NB4 (cell line): ENCODE data around the gene OR5D13.
A peak's percentile ranks its signal among the peaks of the same experiment; 100 is the strongest.

Experiments
- DNase-seq: peaks from one replicate; pipeline ENCODE4 v3.0.0; 2010; ENCODE audit warnings: low read depth
- H3K4me3 ChIP-seq: one replicate; pipeline ENCODE4 v1.5.1; 2011; ENCODE audit warnings: mild to moderate bottlenecking, low read depth, low read length, moderate library complexity
- MYC ChIP-seq: IDR thresholded peaks from 2 replicates; pipeline ENCODE4 v1.6.1; 2011; ENCODE audit warnings: low read depth, low read length
- POLR2A ChIP-seq: IDR thresholded peaks from 2 replicates; pipeline ENCODE4 v1.6.1; 2011; ENCODE audit warnings: mild to moderate bottlenecking; ENCODE audit not compliant: insufficient read length; ENCODE audit errors: extremely low read depth
- TF ChIP-seq, protein P1 (sequence below): IDR thresholded peaks from 2 replicates; pipeline ENCODE4 v1.6.1; 2011; ENCODE audit warnings: low read depth, low read length
- TF ChIP-seq, protein P2 (sequence below): IDR thresholded peaks from one replicate; pipeline ENCODE4 v1.5.1; 2012; ENCODE audit warnings: low read depth, low read length

OR5D13 gene, protein sequence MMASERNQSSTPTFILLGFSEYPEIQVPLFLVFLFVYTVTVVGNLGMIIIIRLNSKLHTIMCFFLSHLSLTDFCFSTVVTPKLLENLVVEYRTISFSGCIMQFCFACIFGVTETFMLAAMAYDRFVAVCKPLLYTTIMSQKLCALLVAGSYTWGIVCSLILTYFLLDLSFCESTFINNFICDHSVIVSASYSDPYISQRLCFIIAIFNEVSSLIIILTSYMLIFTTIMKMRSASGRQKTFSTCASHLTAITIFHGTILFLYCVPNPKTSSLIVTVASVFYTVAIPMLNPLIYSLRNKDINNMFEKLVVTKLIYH

DNA sequence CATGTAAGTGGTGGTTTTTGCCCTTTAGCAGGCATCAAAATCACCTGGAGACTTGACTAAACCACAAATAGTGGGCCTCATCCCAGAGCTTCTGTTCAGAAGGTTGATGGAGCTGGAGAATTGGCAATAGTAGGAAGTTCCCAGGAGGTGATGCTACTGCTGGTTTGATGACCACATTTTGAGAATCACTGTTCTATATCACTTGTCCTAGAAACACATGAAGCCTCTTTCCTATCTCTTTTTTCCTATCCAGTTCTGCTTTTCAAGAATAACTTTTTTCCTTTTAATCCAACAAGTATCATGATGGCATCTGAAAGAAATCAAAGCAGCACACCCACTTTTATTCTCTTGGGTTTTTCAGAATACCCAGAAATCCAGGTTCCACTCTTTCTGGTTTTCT lies at the start of gene OR5D13:
Gene OR5D13 (plus strand): TSS at position 301 of the 400 bp plus-strand sequence. CDS start 0 bp downstream, at position 301.
- TF ChIP-seq, protein P1, sequence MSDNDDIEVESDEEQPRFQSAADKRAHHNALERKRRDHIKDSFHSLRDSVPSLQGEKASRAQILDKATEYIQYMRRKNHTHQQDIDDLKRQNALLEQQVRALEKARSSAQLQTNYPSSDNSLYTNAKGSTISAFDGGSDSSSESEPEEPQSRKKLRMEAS = no peak
- TF ChIP-seq, protein P2, sequence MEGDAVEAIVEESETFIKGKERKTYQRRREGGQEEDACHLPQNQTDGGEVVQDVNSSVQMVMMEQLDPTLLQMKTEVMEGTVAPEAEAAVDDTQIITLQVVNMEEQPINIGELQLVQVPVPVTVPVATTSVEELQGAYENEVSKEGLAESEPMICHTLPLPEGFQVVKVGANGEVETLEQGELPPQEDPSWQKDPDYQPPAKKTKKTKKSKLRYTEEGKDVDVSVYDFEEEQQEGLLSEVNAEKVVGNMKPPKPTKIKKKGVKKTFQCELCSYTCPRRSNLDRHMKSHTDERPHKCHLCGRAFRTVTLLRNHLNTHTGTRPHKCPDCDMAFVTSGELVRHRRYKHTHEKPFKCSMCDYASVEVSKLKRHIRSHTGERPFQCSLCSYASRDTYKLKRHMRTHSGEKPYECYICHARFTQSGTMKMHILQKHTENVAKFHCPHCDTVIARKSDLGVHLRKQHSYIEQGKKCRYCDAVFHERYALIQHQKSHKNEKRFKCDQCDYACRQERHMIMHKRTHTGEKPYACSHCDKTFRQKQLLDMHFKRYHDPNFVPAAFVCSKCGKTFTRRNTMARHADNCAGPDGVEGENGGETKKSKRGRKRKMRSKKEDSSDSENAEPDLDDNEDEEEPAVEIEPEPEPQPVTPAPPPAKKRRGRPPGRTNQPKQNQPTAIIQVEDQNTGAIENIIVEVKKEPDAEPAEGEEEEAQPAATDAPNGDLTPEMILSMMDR = no peak
- TF ChIP-seq POLR2A = no peak
- no peak for TF ChIP-seq MYC
- no peak within 1 kb of the TSS for H3K4me3 ChIP-seq
- DNase-seq = no peak

DNA sequence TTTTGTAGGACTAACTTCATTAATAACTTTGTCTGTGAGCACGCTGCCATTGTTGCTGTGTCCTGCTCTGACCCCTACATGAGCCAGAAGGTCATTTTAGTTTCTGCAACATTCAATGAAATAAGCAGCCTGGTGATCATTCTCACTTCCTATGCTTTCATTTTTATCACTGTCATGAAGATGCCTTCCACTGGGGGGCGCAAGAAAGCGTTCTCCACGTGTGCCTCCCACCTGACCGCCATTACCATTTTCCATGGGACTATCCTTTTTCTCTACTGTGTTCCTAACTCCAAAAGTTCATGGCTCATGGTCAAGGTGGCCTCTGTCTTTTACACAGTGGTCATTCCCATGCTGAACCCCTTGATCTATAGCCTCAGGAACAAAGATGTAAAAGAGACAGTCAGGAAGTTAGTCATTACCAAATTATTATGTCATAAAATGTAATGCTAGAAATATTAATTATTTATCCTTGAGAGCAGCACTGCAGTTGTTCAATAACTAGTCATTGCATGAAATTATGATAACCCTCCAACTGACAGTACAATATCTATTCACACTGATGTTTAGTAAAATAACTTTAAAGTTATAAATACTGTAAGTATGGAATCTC lies 46.4 kb upstream of the OR5D13 start:
- no peak overlapping the region for H3K4me3 ChIP-seq
- TF ChIP-seq POLR2A (no peak), MYC (0 out of 2 replicates have a peak, but pooled peaks have one; percentile 37)
- TF ChIP-seq, protein P2 = peak; percentile 38
- TF ChIP-seq, protein P1 = peak; percentile 70
- DNase-seq = peak; percentile 25

DNA sequence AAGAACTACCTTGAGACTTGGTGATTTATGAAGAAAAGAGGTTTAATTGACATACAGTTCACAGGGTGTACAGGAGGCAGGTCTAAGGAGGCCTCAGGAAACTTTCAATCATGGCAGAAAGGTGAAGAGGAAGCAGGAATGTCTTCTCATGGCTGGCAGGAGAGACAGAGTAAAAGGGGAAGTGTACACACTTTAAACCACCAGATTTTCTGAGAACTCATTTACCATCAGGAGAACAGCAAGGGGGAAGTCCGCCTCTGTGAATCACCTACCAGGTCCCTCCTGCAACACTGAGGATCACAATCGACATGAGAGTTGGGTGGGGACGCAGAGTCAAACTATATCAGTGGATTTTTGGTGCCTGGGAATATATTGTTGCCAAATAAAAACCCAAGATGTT lies 40.3 kb upstream of the OR5D13 start:
- TF ChIP-seq MYC (no peak), POLR2A (no peak)
- TF ChIP-seq, protein P1 = no peak
- DNase-seq = peak; percentile 15
- H3K4me3 ChIP-seq = no peak overlapping the region

DNA sequence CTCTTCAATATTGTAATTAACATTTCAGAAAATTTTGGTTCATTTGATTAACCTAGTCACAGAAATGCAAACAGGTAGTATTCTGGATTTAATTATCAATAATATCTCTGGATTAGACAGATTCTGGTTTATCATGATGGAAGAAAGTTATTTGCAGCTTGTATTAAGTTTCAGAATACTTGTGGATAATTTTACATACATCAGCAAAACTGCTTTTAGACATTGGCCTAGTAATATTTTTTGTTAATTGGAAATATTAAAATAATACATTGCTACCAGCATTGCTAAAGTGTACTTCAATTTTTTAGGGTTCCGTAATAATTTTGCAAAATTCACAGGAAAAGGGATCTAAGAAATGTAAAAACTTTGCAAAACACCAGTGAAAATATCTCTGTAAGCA lies 18.4 kb downstream of the OR5D13 start:
- TF ChIP-seq MYC (no peak), POLR2A (no peak)
- TF ChIP-seq, protein P2 = no peak
- TF ChIP-seq, protein P1 = no peak
- DNase-seq = no peak
- H3K4me3 ChIP-seq = no peak overlapping the region

DNA sequence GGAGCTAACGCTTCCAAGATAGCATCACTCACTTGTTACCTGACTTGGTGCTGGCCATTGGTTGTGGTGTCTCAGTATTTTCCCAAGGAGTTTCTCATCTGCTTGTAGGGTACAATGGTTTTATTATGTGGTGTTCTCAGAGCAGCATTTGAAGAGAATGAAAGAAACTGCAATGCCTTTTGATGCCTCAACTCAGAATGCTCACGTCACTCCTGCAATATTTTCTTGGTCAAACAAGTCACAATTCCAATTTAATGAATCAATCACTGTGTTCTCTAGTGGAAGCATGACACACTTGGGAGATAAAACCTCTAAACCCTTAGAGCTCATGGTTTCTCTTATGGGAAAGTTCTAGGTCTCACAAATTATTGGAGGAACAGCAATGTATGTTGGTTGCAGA lies 20.1 kb downstream of the OR5D13 start:
- TF ChIP-seq POLR2A (no peak), MYC (no peak)
- TF ChIP-seq, protein P1 = no peak
- TF ChIP-seq, protein P2 = no peak
- DNase-seq = no peak
- H3K4me3 ChIP-seq = no peak overlapping the region

DNA sequence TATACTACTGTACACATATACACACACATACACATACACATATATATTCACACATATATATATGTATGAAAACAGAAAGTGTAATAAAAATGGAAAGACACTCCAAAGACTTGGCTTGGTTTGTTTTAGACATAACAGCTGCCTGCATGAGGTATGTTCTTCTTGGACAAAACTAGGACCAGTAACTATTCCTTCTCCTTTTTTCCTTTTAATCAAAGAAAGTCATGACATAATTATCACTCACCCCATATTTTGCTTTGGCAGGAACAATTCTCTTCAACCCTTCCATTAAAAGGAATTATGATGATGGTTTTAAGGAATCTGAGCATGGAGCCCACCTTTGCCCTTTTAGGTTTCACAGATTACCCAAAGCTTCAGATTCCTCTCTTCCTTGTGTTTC lies 22.0 kb downstream of the OR5D13 start, which contains the start of gene OR5D14:
Gene OR5D14 (plus strand): TSS at position 301 of the 400 bp plus-strand sequence. CDS start 0 bp downstream, at position 301.
- DNase-seq = no peak
- TF ChIP-seq POLR2A (no peak), MYC (no peak)
- TF ChIP-seq, protein P2 = no peak
- TF ChIP-seq, protein P1 = no peak

More for the DNA sequence above, 22.0 kb downstream of the OR5D13 start, which contains the start of gene OR5D14:
- H3K4me3 ChIP-seq = no peak within 1 kb of the TSS
